HEK293T (cell line): Measurements from ENCODE around the gene TIMP3.

Experiments used
- ARNT ChIP-seq: fragments of 450-650 bp; IDR thresholded peaks from 2 replicates; pipeline ENCODE4 v1.6.1; 2017; ENCODE audit warnings: mild to moderate bottlenecking
- BHLHE40 ChIP-seq: fragments of 450-650 bp; IDR thresholded peaks from 2 replicates; pipeline ENCODE4 v1.6.1; 2016; ENCODE audit warnings: mild to moderate bottlenecking, moderate library complexity, borderline replicate concordance
- CTBP1 ChIP-seq: fragments of 450-650 bp; IDR thresholded peaks from 2 replicates; pipeline ENCODE4 v1.6.1; 2016; ENCODE audit warnings: borderline replicate concordance
- ELF4 ChIP-seq: fragments of 450-650 bp; IDR thresholded peaks from 2 replicates; pipeline ENCODE4 v1.6.1; 2017; ENCODE audit warnings: antibody characterized with exemption
- FOXA1 ChIP-seq: fragments of 450-650 bp; IDR thresholded peaks from 2 replicates; pipeline ENCODE4 v1.6.1; 2016; ENCODE audit warnings: mild to moderate bottlenecking
- FOXK2 ChIP-seq: fragments of 450-650 bp; IDR thresholded peaks from 2 replicates; pipeline ENCODE4 v1.6.1; 2016; ENCODE audit warnings: mild to moderate bottlenecking
- FOXM1 ChIP-seq: fragments of 450-650 bp; IDR thresholded peaks from 2 replicates; pipeline ENCODE4 v1.6.1; 2017; ENCODE audit warnings: mild to moderate bottlenecking, borderline replicate concordance
- HDGF ChIP-seq: fragments of 450-650 bp; IDR thresholded peaks from 2 replicates; pipeline ENCODE4 v1.6.1; 2017; ENCODE audit warnings: antibody characterized with exemption, borderline replicate concordance
- LEF1 ChIP-seq: fragments of 450-650 bp; IDR thresholded peaks from 2 replicates; pipeline ENCODE4 v1.6.1; 2017; ENCODE audit warnings: mild to moderate bottlenecking, borderline replicate concordance
- NFRKB ChIP-seq: fragments of 450-650 bp; IDR thresholded peaks from 2 replicates; pipeline ENCODE4 v1.6.1; 2016; ENCODE audit warnings: mild to moderate bottlenecking, moderate library complexity
- PKNOX1 ChIP-seq: fragments of 450-650 bp; IDR thresholded peaks from 2 replicates; pipeline ENCODE4 v1.6.1; 2016
- SP1 ChIP-seq: fragments of 450-650 bp; IDR thresholded peaks from 2 replicates; pipeline ENCODE4 v1.6.1; 2017
- SUZ12 ChIP-seq: fragments of 450-650 bp; IDR thresholded peaks from 2 replicates; pipeline ENCODE4 v1.6.1; 2016; ENCODE audit warnings: mild to moderate bottlenecking

- TF ChIP-seq FOXK2 = no peak
- no peak for TF ChIP-seq SP1
- no peak for TF ChIP-seq BHLHE40
- no peak for TF ChIP-seq ELF4
- TF ChIP-seq PKNOX1 = no peak
- TF ChIP-seq SUZ12 = no peak
- TF ChIP-seq LEF1 = no peak
- no peak for TF ChIP-seq HDGF
- no peak for TF ChIP-seq ARNT
- TF ChIP-seq NFRKB = no peak
- TF ChIP-seq FOXA1 = no peak
- no peak for TF ChIP-seq CTBP1
- TF ChIP-seq FOXM1 = no peak
Observed at GRCh38 chr22:32793589-32793988, 7.9 kb upstream of the TIMP3 start.
